Activated T-cell treated with anti-CD3 and anti-CD28 coated beads, Interleukin-2, amount 50 U/mL, for 4 hours (primary cell): ENCODE measurements around the gene CYP4B1. TPM values are rescaled to one million over a fixed set of nuclear protein-coding genes. Genes with fewer than 3 reads are reported as not detected.

ENCODE experiments used
- ATAC-seq, 2 donors: fragments of 200-7000 bp; cut with Tn5 transposase; one replicate each; pipeline ENCODE4 v1.10.0; 2021
- DNase-seq: peaks from one replicate; pipeline ENCODE4 v3.0.0-alpha.2; 2020
- H3K27me3 Mint-ChIP-seq: one replicate; pipeline ENCODE4 v1.8.0; 2021; ENCODE audit warnings: low read depth, mixed read lengths
- H3K36me3 Mint-ChIP-seq: one replicate; pipeline ENCODE4 v1.8.0; 2022; ENCODE audit warnings: mixed read lengths; ENCODE audit not compliant: insufficient read depth
- H3K4me1 Mint-ChIP-seq: one replicate; pipeline ENCODE4 v1.8.0; 2021; ENCODE audit warnings: low read depth, mixed read lengths
- H3K4me3 Mint-ChIP-seq: one replicate; pipeline ENCODE4 v1.8.0; 2021; ENCODE audit warnings: mild to moderate bottlenecking, moderate library complexity, mixed read lengths
- H3K9me3 Mint-ChIP-seq: one replicate; pipeline ENCODE4 v1.8.0; 2021; ENCODE audit warnings: mixed read lengths
- total RNA-seq, 3 donors: library from RNA; stranded (reverse); gene quantifications; one replicate each; pipeline ENCODE4 v1.2.1, GENCODE V29; 2021

The CYP4B1 gene
- total RNA-seq, 3 donors from 2014 or later = 0.16 to 0.53 (median 0.20) TPM

GRCh38 chr1:46804926-46805325 is 6.1 kb downstream of the CYP4B1 start:
- no peak overlapping the region for H3K4me3 Mint-ChIP-seq
- peaks cover 4% of the 10 kb centered on the region for H3K4me1 Mint-ChIP-seq
- H3K27me3 Mint-ChIP-seq = peaks cover 9% of the 10 kb centered on the region
- DNase-seq = no peak
- no peaks in the 10 kb centered on the region for H3K9me3 Mint-ChIP-seq
- H3K36me3 Mint-ChIP-seq = no peaks in the 10 kb centered on the region
- no peak for ATAC-seq

- H3K36me3 Mint-ChIP-seq = no peaks in the 10 kb centered on the region
- H3K4me1 Mint-ChIP-seq = peaks cover 4% of the 10 kb centered on the region
- H3K27me3 Mint-ChIP-seq = peaks cover 9% of the 10 kb centered on the region
- no peak for DNase-seq
- ATAC-seq = no peak
- H3K4me3 Mint-ChIP-seq = no peak overlapping the region
- H3K9me3 Mint-ChIP-seq = no peaks in the 10 kb centered on the region
Measured at GRCh38 chr1:46805755-46806154, 6.9 kb downstream of the CYP4B1 start.

GRCh38 chr1:46806196-46807020 is 7.6 kb downstream of the CYP4B1 start:
- no peaks in the 10 kb centered on the region for H3K36me3 Mint-ChIP-seq
- peaks cover 9% of the 10 kb centered on the region for H3K27me3 Mint-ChIP-seq
- no peaks in the 10 kb centered on the region for H3K9me3 Mint-ChIP-seq
- no peak overlapping the region for H3K4me3 Mint-ChIP-seq
- H3K4me1 Mint-ChIP-seq = peaks cover 4% of the 10 kb centered on the region
- ATAC-seq (no peak), DNase-seq (no peak)

- Mint-ChIP-seq H3K27me3 (peaks cover 9% of the 10 kb centered on the region), H3K36me3 (no peaks in the 10 kb centered on the region), H3K4me3 (no peak overlapping the region), H3K9me3 (no peaks in the 10 kb centered on the region), H3K4me1 (peaks cover 4% of the 10 kb centered on the region)
- ATAC-seq = no peak
- DNase-seq = no peak
Measured at GRCh38 chr1:46807046-46807972, 8.5 kb downstream of the CYP4B1 start.

- Mint-ChIP-seq H3K4me1 (peaks cover 4% of the 10 kb centered on the region), H3K9me3 (no peaks in the 10 kb centered on the region), H3K4me3 (no peak overlapping the region), H3K27me3 (peaks cover 9% of the 10 kb centered on the region), H3K36me3 (no peaks in the 10 kb centered on the region)
- ATAC-seq (no peak), DNase-seq (no peak)
Measured at GRCh38 chr1:46809071-46809470, 10.2 kb downstream of the CYP4B1 start.

GRCh38 chr1:46809904-46810303 is 11.1 kb downstream of the CYP4B1 start:
- no peaks in the 10 kb centered on the region for H3K36me3 Mint-ChIP-seq
- ATAC-seq (no peak), DNase-seq (no peak)
- H3K4me3 Mint-ChIP-seq = no peak overlapping the region
- H3K4me1 Mint-ChIP-seq = no peaks in the 10 kb centered on the region
- peaks cover 9% of the 10 kb centered on the region for H3K27me3 Mint-ChIP-seq
- H3K9me3 Mint-ChIP-seq = no peaks in the 10 kb centered on the region

GRCh38 chr1:46810596-46810995 is 11.8 kb downstream of the CYP4B1 start:
- DNase-seq (no peak), ATAC-seq (no peak)
- H3K27me3 Mint-ChIP-seq = peaks cover 6% of the 10 kb centered on the region
- H3K4me1 Mint-ChIP-seq = no peaks in the 10 kb centered on the region
- no peaks in the 10 kb centered on the region for H3K9me3 Mint-ChIP-seq
- no peak overlapping the region for H3K4me3 Mint-ChIP-seq
- H3K36me3 Mint-ChIP-seq = no peaks in the 10 kb centered on the region

- no peak for ATAC-seq
- Mint-ChIP-seq H3K36me3 (no peaks in the 10 kb centered on the region), H3K9me3 (no peaks in the 10 kb centered on the region), H3K4me1 (no peaks in the 10 kb centered on the region), H3K27me3 (peaks cover 5% of the 10 kb centered on the region), H3K4me3 (no peak overlapping the region)
- no peak for DNase-seq
Measured at GRCh38 chr1:46811053-46811452, 12.2 kb downstream of the CYP4B1 start.

GRCh38 chr1:46812065-46812963 is 13.5 kb downstream of the CYP4B1 start:
- DNase-seq = no peak
- Mint-ChIP-seq H3K9me3 (no peaks in the 10 kb centered on the region), H3K36me3 (no peaks in the 10 kb centered on the region), H3K4me1 (no peaks in the 10 kb centered on the region), H3K4me3 (no peak overlapping the region), H3K27me3 (peaks cover 2% of the 10 kb centered on the region)
- ATAC-seq = no peak

GRCh38 chr1:46812996-46813857 is 14.4 kb downstream of the CYP4B1 start:
- Mint-ChIP-seq H3K36me3 (no peaks in the 10 kb centered on the region), H3K4me3 (no peak overlapping the region), H3K9me3 (no peaks in the 10 kb centered on the region), H3K4me1 (no peaks in the 10 kb centered on the region), H3K27me3 (no peaks in the 10 kb centered on the region)
- DNase-seq (no peak), ATAC-seq (no peak)

GRCh38 chr1:46813858-46814396 is 15.1 kb downstream of the CYP4B1 start:
- DNase-seq (no peak), ATAC-seq (no peak)
- no peaks in the 10 kb centered on the region for H3K27me3 Mint-ChIP-seq
- H3K9me3 Mint-ChIP-seq = no peaks in the 10 kb centered on the region
- no peaks in the 10 kb centered on the region for H3K4me1 Mint-ChIP-seq
- no peaks in the 10 kb centered on the region for H3K36me3 Mint-ChIP-seq
- H3K4me3 Mint-ChIP-seq = no peak overlapping the region

- no peaks in the 10 kb centered on the region for H3K9me3 Mint-ChIP-seq
- no peak overlapping the region for H3K4me3 Mint-ChIP-seq
- H3K4me1 Mint-ChIP-seq = no peaks in the 10 kb centered on the region
- no peak for DNase-seq
- no peak for ATAC-seq
- no peaks in the 10 kb centered on the region for H3K36me3 Mint-ChIP-seq
- H3K27me3 Mint-ChIP-seq = no peaks in the 10 kb centered on the region
Measured at GRCh38 chr1:46815133-46815532, 16.3 kb downstream of the CYP4B1 start.

- no peaks in the 10 kb centered on the region for H3K9me3 Mint-ChIP-seq
- no peaks in the 10 kb centered on the region for H3K27me3 Mint-ChIP-seq
- no peak overlapping the region for H3K4me3 Mint-ChIP-seq
- H3K36me3 Mint-ChIP-seq = no peaks in the 10 kb centered on the region
- no peaks in the 10 kb centered on the region for H3K4me1 Mint-ChIP-seq
- ATAC-seq (no peak), DNase-seq (no peak)
Measured at GRCh38 chr1:46816930-46817329, 18.1 kb downstream of the CYP4B1 start.
